Ramos (cell line): ENCODE results near the gene IQCH.
"Not testable (repeated sequence)": the region's sequence is repeated elsewhere in the genome, so short reads cannot be mapped to it uniquely, and the experiment has no call there.

Experiments
- in situ Hi-C: fragments of 300-500 bp; cut with MboI; formaldehyde crosslinking; loops from one replicate; pipeline ENCODE4 v1.14.3; 2022; ENCODE audit warnings: low sequenced_read_pairs; ENCODE audit not compliant: unreplicated experiment

The IQCH gene

GRCh38 chr15:67419705-67420104, 165.1 kb downstream of the IQCH start:
- in situ Hi-C loops, result no loop called here

DNA sequence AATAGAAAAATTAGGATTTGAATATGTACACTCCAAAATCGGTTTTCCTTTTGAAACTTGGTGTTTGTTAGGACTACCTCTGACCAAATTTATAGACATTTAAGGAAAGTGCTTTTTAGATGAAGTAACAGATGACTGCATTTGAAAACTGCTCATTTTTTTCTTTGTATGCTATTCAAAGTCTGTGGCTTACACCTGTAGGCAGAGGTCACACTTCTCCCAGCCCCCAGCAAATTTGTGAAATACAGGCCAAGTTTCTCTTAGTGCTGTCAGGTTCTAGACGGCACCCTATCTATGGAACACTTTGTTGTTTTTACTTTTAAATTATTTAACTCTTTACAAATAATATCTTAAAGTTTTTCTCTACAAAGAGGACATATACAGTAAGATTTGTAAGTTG, 165.6 kb downstream of the IQCH start:
- in situ Hi-C loops, result no loop called here

DNA sequence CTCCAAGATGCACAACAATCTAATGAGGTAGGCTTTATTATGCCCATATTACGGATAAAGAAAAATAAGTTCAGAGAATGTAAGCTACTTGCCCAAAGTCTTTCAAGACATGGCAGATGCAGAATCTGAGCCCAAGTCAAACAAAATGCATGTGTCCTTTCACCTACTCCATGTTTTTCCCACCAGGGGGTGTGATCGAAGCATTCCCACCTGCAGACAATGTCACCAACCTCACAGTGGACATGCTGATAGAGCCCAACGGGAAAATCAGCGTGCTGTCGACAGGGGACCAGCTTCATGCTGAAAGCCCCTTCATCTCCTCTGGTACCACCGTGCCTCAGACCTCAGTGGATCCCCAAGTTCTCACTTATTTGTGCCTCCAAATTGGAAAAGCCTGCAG, 166.5 kb downstream of the IQCH start:
- in situ Hi-C loops, result no loop called here

- in situ Hi-C loops, result no loop called here
Observed at GRCh38 chr15:67422296-67422695, 167.7 kb downstream of the IQCH start.

DNA sequence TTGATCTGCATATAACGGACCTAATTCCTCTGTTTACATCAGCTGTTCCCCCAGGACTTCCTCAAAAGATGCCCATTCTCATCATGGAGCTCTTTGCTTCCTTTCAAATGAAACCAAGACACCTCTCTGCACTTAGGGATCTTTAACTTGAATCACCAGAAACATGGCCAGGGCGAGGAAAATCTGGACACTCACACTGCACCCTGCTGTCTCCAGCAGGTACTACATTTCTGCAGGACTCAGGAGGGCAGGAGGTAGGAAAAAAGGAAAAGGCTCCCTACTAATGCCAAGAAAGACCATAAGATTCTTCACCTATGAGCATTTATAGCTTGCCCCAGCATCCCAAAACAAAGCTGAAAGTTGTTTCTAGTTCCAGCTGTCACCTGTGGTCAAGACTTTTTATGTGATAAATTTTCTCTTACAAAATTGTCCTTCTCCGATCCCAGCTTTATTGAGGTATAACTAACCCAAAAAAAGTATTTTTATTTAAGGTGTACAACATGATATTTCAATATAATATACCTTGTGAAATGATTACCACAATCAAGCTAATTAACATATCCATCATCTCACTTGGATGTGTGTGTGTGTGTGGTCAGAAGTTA, 179.0 kb downstream of the IQCH start:
- in situ Hi-C loops, result loop anchor here (10.0 kb wide), 1 partner anchor 499 kb away; no protein-coding TSS in a partner anchor

- in situ Hi-C loops, result loop anchor here (10.0 kb wide), 1 partner anchor 502 kb away; no protein-coding TSS in a partner anchor
Observed at GRCh38 chr15:67436351-67437250, 182.0 kb downstream of the IQCH start.

- in situ Hi-C loops, result no loop called here
Observed at GRCh38 chr15:67444100-67444499, 189.5 kb downstream of the IQCH start.

DNA sequence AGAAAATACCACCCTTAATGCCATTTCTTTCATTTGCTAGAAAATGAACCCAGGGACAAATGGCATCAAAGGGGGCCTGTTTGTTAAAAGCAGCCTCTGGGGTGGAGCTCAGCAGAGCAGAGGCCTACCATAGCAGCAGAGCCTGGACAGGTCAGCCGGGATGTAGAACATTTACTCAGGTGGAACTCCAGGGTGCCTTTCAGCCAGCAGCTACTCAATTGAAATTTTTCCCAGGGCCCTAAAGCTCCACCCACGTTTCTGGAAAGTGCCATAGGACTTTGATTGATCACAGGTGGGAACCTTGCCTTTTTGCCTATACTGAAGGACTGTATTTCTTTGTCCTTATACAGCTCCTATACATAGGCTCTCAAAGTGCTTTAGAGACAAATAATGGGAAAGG, 191.9 kb downstream of the IQCH start:
- in situ Hi-C loops, result no loop called here

DNA sequence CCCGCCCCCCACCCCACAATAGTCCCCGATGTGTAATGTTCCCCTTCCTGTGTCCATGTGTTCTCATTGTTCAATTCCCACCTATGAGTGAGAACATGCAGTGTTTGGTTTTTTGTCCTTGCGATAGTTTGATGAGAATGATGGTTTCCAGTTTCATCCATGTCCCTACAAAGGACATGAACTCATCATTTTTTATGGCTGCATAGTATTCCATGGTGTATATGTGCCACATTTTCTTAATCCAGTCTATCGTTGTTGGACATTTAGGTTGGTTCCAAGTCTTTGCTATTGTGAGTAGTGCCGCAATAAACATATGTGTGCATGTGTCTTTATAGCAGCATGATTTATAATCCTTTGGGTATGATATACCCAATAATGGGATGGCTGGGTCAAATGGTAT, 193.8 kb downstream of the IQCH start:
- in situ Hi-C loops, result not testable (repeated sequence)

DNA sequence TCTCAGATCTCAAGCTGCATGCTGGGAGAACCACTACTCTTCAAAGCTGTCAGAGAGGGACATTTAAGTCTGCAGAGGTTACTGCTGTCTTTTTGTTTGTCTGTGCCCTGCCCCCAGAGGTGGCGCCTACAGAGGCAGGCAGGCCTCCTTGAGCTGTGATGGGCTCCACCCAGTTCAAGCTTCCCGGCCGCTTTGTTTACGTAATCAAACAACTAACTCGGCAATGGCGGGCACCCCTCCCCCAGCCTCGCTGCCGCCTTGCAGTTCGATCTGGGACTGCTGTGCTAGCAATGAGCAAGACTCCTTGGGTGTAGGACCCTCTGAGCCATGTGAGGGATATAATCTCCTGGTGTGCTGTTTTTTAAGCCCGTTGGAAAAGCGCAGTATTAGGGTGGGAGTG, 199.1 kb downstream of the IQCH start:
- in situ Hi-C loops, result not testable (repeated sequence)

DNA sequence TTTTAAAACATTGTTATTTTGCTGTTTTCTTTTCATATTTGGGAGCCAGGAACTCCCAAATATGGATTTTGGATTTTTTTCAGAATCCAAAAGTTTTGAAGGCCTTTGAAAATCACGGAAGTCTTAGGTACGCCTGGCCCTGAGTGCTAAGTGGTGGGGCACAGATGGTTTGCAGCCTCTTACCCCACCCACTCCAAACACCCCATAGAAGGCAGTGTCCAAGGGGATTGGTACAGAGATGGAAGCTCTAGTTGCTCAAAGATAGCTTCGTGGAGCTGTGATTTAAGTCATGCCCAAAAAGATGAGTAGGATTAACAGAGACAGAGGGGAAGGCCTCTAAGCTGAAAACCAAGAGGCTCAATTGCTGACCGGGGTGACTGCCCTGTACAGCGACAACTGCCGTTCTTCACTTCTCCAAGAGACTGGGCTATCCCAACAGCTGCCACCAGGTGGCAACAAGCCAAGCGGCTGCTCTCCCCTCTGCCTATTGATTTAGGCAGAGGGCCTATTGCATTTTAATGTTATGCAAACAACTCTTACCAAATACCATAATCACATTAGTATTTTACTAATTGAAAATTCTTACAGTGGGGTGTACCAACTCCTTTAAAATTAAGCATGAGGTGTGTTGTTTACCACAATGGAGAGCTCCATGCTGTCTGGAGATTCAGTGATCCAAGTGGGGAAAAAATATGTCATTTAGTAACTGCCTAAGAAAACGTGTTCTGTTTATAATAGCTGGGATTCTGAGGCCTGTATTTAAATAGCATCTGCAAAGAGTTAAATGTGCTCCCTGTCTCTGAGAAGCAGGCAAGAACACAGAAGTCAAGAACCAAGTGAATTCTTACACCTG, 202.3 kb downstream of the IQCH start:
- in situ Hi-C loops, result loop anchor here (5.0 kb wide), 1 partner anchor 380 kb away; no protein-coding TSS in a partner anchor

DNA sequence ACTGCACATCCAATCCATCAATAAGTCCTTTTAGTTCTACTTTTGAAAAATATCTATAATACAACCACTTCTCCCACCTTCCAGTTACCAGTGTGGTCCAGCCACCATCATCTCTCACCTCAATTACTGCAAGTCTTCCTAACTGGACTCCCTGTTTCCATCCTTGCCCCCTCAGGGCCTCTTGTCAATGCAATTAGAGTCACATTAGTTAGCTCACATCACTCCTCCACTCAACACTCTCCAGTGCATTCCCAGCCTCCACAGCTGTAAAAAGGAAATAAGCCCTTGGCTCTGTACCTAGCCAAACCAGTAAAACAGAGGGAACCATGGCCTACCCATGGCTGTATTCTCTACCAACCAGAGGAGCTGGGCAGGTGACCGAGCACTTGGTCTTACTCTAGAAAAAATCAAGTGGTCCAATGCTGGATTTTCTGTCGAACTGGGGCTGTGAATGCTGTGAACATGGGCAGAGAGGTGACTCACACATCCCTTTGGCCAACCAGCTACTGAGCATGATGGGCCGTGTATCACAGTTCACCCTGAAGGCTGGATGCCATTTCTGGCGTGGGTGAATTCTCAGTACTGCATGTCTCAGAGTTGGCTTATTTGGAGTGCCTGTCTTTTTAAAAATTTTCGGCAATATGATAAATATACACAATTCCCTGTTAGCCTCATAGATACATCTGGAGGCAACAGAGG, 203.9 kb downstream of the IQCH start:
- in situ Hi-C loops, result loop anchor here (5.0 kb wide), 1 partner anchor 379 kb away; no protein-coding TSS in a partner anchor

DNA sequence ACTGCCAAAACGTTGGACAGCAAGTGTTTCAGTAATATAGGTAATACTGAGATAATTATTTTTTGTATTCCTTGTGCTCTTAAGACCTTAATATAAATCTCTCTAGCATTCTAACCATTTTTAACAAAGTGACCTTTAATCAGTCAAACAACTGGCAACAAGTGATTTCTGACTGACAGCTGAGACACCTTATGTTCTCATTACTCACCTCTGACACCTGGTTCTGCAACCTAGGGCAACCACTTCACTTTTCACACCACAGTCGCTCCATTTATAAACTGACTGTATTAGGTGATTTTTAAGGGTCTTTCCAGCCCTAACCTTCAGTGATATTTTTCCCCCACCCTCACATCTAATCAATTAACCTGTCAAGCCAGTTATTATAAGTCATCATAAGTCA, 205.9 kb downstream of the IQCH start:
- in situ Hi-C loops, result no loop called here

- in situ Hi-C loops, result no loop called here
Observed at GRCh38 chr15:67461735-67462134, 207.1 kb downstream of the IQCH start.

DNA sequence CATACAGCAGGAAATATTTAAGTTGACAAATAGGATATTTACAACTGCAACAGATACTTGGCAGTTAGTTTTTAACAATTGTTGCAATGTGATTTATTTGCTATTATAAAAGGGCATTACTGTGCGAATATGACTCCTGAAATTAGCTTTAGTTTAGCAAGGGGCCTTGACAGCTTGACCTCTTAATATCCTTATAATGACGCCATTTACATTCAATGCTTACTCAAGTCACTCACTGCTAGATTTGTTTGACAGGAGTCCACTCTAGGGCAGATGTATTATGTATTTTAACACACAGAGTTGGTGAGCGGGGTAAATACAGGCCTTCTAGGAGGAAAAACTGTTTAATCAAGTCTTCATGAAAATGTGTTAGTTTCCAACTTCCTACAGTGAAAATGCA, 208.3 kb downstream of the IQCH start:
- in situ Hi-C loops, result no loop called here

DNA sequence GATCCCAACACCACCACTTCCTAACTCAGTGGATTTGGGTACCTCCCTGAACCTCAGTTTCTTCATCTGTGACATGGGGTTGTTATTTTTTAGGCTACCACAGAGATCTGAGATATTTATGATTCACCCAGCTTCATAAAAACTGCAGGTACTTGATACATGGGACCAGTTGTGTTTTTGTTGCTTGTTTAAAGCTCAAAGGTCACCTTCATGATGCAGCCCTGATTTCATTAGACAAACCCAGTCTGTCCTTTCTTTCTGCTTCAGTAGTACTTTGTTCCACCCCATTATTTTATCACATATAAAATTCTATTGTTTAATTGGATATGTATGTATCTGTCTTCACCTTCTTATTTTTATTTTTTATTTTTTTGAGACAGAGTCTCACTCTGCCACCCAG, 208.9 kb downstream of the IQCH start:
- in situ Hi-C loops, result no loop called here

- in situ Hi-C loops, result no loop called here
Observed at GRCh38 chr15:67465196-67465952, 210.8 kb downstream of the IQCH start.

DNA sequence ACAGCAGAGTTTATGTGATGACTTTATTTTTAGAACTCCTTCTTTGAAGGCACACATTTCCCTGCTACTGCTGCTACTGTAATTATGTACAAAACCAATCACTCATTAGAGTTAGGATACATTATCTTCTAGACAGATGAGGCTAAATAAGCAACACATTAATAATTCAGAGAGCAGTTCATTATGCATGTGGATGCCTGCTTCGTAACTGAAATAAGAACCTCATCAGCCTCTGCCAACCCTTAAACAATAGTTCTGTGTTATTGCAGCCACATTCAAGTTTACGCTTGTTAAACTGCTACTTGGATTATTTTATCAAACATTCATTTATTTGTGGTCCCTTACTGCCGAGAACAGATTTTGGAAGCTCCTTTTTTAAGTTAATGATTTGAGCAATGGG, 213.8 kb downstream of the IQCH start:
- in situ Hi-C loops, result no loop called here

DNA sequence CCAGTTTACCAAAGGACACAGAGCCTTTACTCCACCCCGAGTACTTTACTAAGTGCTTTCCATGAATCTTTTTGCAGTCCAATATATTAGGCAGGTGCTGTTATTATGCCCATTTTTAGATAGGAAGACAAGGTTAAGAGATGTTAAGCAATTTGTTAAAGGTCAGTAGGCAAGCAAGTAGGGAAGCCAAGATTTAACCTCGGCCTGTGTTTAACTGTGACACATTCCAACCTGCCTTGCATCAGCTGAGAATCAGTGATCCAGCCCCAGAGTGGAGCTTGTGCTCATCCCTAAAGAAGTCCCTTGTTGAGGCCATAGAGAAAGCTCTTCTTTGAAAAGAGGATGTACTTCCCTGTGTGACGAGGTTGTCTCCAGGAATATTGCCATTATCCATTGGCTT, 215.1 kb downstream of the IQCH start:
- in situ Hi-C loops, result no loop called here
